Measurements from ENCODE around the gene SEL1L3. TPM values are rescaled to one million over a fixed set of nuclear protein-coding genes. Genes with fewer than 3 reads are reported as not detected.
A peak's percentile ranks its signal among the peaks of the same experiment; 100 is the strongest.

Gene SEL1L3
- total RNA-seq, 1 experiment from 2014 or later: 48.3 TPM

DNA sequence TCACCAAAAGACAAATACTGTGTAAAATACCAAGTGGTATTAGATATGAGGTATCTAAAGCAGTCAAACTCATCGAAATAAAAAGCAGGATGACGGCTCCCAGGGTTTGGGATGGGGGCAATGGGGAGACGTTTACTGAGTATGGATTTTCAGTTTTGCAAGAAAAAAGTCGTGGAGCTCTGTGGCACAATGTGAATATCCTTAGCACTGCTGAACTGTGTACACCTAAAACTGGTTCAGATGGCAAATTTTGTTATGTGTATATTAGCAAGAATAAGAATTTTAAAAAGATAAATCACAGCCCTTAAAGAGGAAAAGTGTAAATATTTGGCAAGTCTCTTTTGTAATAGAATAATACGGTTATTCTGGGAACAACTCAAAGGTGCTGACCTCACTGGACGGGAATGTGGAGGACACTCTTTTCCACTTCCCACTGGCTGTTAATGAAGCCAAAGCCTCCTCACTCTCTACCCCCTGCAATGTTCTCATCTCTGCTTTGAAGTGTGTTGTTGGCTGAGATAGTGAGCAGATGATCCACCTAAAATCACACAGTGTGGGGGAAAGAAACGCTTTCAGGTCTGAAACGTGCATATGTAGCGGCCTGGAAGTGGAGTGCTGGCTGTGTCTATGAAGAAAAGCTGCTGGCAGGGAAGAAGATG is 49.2 kb downstream of the SEL1L3 start:
- Histone ChIP-seq H2AK5ac (ENCODE audit: insufficient read length, low read length) (no peak overlapping the region), H3K4ac (ENCODE audit: low read depth, low read length) (no peak overlapping the region), H2BK120ac (ENCODE audit: low read depth, low read length, poor library complexity, severe bottlenecking) (no peak overlapping the region), H3K18ac (ENCODE audit: insufficient read length, low read depth, low read length) (no peak overlapping the region), H3K4me2 (ENCODE audit: insufficient read depth, insufficient read length, low read length) (no peak overlapping the region), H3K14ac (ENCODE audit: insufficient read depth, low read length) (no peak overlapping the region), H3K9me3 (ENCODE audit: control insufficient read depth, low read depth, low read length) (no peaks in the 10 kb centered on the region), H3K27ac (ENCODE audit: insufficient read length, low read depth, low read length) (no peak overlapping the region), H4K20me1 (ENCODE audit: control insufficient read depth, insufficient read depth, insufficient read length) (no peaks in the 10 kb centered on the region), H2BK12ac (ENCODE audit: insufficient read length, low read depth, low read length) (no peak overlapping the region), H4K8ac (replicated peaks; ENCODE audit: insufficient read length, low read depth, low read length) (no peak overlapping the region), H2BK5ac (ENCODE audit: insufficient read length, low read length) (no peak overlapping the region), H3K4me1 (ENCODE audit: insufficient read depth, low read length) (peaks cover 2% of the 10 kb centered on the region; the same call in 1 of the 2 replicates), H2BK20ac (ENCODE audit: low read depth, low read length, poor library complexity, severe bottlenecking) (no peak overlapping the region), H3K79me2 (ENCODE audit: insufficient read depth, low read length) (no peaks in the 10 kb centered on the region), H3K79me1 (ENCODE audit: insufficient read depth, low read depth, low read length, poor library complexity, severe bottlenecking) (no peaks in the 10 kb centered on the region), H3T11ph (ENCODE audit: low read length) (no peak overlapping the region), H3K27me3 (ENCODE audit: insufficient read depth, low read length) (no peaks in the 10 kb centered on the region), H3K23ac (ENCODE audit: insufficient read length, low read depth, low read length) (no peak overlapping the region), H4K5ac (ENCODE audit: insufficient read length, low read depth, low read length) (no peak overlapping the region), H4K91ac (ENCODE audit: insufficient read length, low read depth, low read length) (no peak overlapping the region), H3K9ac (ENCODE audit: extremely low read depth, insufficient read length, low read length) (no peak overlapping the region), H3K23me2 (ENCODE audit: insufficient read length, low read depth, low read length, poor library complexity, severe bottlenecking) (no peaks in the 10 kb centered on the region), H2AFZ (ENCODE audit: low read length) (no peak overlapping the region), H2BK15ac (ENCODE audit: low read depth, low read length) (no peak overlapping the region), H3K56ac (ENCODE audit: insufficient read length, low read depth, low read length) (no peak overlapping the region)
- peaks cover 14 to 56% (median 31%) of the 10 kb centered on the region in 3 experiments; a peak in 6 of 7 replicates for H3K36me3 Mint-ChIP-seq (ENCODE audit: insufficient read depth in 1 of 3, low read depth in 3 of 3)
- H3K27ac Mint-ChIP-seq: peak overlapping the region in 1 of 3 experiments; percentile 89; a peak in 3 of 7 replicates
- WGBS (ENCODE audit: extremely low coverage, insufficient read length, low lambda C conversion rate): no CpG with 5 or more reads among the region's 9 CpGs
- DNase-seq: no peak
- no peak overlapping the region for H3K4me3 Mint-ChIP-seq
- TF ChIP-seq, protein P1, sequence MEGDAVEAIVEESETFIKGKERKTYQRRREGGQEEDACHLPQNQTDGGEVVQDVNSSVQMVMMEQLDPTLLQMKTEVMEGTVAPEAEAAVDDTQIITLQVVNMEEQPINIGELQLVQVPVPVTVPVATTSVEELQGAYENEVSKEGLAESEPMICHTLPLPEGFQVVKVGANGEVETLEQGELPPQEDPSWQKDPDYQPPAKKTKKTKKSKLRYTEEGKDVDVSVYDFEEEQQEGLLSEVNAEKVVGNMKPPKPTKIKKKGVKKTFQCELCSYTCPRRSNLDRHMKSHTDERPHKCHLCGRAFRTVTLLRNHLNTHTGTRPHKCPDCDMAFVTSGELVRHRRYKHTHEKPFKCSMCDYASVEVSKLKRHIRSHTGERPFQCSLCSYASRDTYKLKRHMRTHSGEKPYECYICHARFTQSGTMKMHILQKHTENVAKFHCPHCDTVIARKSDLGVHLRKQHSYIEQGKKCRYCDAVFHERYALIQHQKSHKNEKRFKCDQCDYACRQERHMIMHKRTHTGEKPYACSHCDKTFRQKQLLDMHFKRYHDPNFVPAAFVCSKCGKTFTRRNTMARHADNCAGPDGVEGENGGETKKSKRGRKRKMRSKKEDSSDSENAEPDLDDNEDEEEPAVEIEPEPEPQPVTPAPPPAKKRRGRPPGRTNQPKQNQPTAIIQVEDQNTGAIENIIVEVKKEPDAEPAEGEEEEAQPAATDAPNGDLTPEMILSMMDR (conservative IDR thresholded peaks at IDR 0.05): no peak
- no peaks in the 10 kb centered on the region for H3K9me3 Mint-ChIP-seq
- peaks cover 37 to 54% of the 10 kb centered on the region in 2 experiments for H3K4me1 Mint-ChIP-seq
- H3K27me3 Mint-ChIP-seq (ENCODE audit: low read depth): peaks cover 21% of the 10 kb centered on the region

All from H9 (cell line).